ENCODE data around the gene GNL2.
A peak's percentile ranks its signal among the peaks of the same experiment; 100 is the strongest.
"Not testable (repeated sequence)": the region's sequence is repeated elsewhere in the genome, so short reads cannot be mapped to it uniquely, and the experiment has no call there.

The GNL2 gene

DNA sequence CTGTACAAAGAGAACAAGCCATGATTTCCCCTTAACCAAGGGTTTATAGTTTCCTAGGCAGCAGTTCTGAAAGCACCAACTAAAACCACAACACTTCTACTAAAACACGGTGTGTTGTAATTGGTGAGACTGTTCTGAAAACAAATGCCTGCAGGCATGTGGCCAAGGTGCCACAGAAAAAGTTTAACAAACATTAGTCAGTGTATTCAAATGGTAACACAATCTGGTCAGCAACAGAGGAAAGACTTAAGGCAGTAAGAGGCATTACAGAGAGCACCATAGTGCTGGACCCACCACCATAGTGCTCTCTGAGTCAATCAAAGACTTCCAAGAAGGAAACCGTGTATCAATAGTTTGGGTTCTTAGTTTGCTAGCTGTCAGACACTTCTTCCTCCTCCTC lies 58.4 kb downstream of the GNL2 start:
- Histone ChIP-seq H3K4me1 (ENCODE audit: control insufficient read depth, insufficient read depth, low read length, unreplicated experiment) (peaks cover 40% of the 10 kb centered on the region), H3K79me2 (ENCODE audit: control insufficient read depth, insufficient read depth, low read length, unreplicated experiment) (peaks cover 2% of the 10 kb centered on the region), H3K27ac (ENCODE audit: low read depth, low read length) (peak overlapping the region; percentile 75)

DNA sequence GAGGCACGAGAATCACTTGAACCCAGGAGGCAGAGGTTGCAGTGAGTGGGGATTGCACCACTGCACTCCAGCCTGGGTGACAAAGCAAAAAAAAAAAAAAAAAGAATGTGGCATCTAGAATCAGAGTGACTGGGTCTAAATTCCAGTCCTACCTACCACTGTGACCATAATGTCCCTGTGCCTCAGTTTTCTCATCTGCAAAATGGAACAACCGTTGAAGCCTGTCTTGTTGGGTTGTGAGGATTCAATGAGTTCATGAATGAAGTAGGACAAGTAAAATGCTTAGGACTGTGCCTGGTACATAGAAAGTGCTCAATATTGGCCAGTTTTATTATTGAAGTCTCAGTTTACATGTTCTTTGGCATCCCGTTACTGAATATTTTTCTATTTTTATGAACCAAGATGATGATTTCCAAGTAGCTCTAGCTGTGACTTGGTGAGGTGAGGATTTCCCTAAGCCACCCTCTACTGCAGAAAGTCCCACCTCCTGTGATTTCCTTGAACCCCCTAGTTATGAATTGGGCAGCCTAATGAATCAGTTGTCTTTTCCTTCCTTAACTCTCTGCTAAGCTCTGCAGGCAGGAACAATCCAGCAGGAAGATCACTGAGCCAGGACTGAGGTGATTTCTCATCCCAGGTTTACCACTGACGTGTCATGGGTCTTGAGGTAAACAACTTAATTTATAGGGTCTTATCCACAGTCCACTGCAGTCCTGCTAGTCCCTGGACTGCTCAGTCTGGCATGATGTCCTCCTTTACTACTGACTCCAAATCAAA lies 62.2 kb downstream of the GNL2 start:
- H3K27ac ChIP-seq (ENCODE audit: low read depth, low read length), result peak overlapping the region; percentile 85
- no peak overlapping the region for H2AFZ ChIP-seq (ENCODE audit: low read length, unreplicated experiment)
- H3K4me1 ChIP-seq (ENCODE audit: control insufficient read depth, insufficient read depth, low read length, unreplicated experiment), result peaks cover 40% of the 10 kb centered on the region
- no peaks in the 10 kb centered on the region for H3K27me3 ChIP-seq (ENCODE audit: insufficient read depth, low read length)
- peak overlapping the region; percentile 14; the same call in 1 of the 2 replicates for H3K4me3 ChIP-seq (ENCODE audit: low read depth, low read length)
- H3K79me2 ChIP-seq (ENCODE audit: control insufficient read depth, insufficient read depth, low read length, unreplicated experiment), result peaks cover 2% of the 10 kb centered on the region
- peaks cover 13% of the 10 kb centered on the region; the same call in 1 of the 2 replicates for H3K36me3 ChIP-seq (ENCODE audit: insufficient read depth, low read length)

More for the DNA sequence above, 58.4 kb downstream of the GNL2 start:
- Histone ChIP-seq H3K36me3 (ENCODE audit: insufficient read depth, low read length) (peaks cover 13% of the 10 kb centered on the region; the same call in 1 of the 2 replicates), H3K27me3 (ENCODE audit: insufficient read depth, low read length) (no peaks in the 10 kb centered on the region), H2AFZ (ENCODE audit: low read length, unreplicated experiment) (no peak overlapping the region), H3K4me3 (ENCODE audit: low read depth, low read length) (no peak overlapping the region)

DNA sequence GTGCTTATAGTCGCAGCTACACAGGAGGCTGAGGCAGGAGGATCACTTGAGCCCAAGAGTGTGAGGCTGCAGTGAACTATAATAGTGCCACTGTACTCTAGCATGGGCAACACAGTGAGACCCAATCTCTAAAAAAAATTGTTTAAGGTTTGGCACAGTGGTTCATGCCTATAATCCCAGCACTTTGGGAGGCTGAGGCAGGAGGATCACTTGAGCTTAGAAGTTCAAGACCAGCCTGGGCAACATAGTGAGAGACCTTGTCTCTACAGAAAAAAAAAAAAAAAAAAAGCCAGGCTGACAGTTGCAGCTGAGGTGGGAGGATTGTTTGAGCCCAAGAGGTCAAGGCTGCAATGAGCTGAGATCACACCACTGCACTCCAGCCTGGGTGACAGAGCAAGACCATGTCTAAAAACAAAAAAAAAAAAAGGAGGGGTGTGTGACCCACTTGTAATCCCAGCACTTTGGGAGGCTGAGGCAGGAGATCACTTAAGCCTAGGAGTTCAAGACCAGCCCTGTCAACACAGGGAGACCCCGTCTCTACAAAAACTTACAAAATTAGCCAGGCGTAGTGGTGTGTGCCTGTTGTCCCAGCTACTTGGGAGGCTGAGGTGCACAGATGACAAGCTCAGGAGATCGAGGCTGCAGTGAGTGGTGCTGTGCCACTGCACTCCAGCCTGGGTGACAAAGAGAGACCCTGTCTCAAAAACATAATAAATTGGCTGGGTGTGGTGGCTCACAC lies 63.1 kb downstream of the GNL2 start:
- not testable (repeated sequence) for H3K4me3 ChIP-seq (ENCODE audit: low read depth, low read length); H2AFZ ChIP-seq (ENCODE audit: low read length, unreplicated experiment); H3K27me3 ChIP-seq (ENCODE audit: insufficient read depth, low read length); H3K27ac ChIP-seq (ENCODE audit: low read depth, low read length); H3K79me2 ChIP-seq (ENCODE audit: control insufficient read depth, insufficient read depth, low read length, unreplicated experiment); H3K36me3 ChIP-seq (ENCODE audit: insufficient read depth, low read length)
- H3K4me1 ChIP-seq (ENCODE audit: control insufficient read depth, insufficient read depth, low read length, unreplicated experiment), result peaks cover 35% of the 10 kb centered on the region

DNA sequence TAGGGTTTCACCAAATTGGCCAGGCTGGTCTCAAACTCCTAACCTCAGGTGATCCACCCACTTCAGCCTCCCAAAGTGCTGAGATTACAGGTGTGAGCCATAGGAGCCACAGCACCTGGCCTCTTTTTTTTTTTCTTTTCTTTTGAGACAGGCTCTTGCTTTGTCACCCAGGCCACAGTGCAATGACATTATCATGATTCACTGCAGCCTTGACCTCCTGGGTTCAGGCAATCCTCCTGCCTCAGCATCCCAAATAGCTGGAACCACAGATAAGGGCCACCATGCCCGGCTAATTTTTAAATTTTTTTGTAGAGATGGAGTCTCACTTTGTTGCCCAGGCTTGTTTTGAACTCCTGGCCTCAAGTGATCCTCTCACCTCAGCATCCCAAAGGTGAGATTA lies 65.8 kb downstream of the GNL2 start:
- peaks cover 13% of the 10 kb centered on the region for H3K4me1 ChIP-seq (ENCODE audit: control insufficient read depth, insufficient read depth, low read length, unreplicated experiment)
- H3K27ac ChIP-seq (ENCODE audit: low read depth, low read length); H3K4me3 ChIP-seq (ENCODE audit: low read depth, low read length); H3K27me3 ChIP-seq (ENCODE audit: insufficient read depth, low read length); H2AFZ ChIP-seq (ENCODE audit: low read length, unreplicated experiment); H3K79me2 ChIP-seq (ENCODE audit: control insufficient read depth, insufficient read depth, low read length, unreplicated experiment); H3K36me3 ChIP-seq (ENCODE audit: insufficient read depth, low read length): not testable (repeated sequence)

GRCh38 chr1:37519613-37520012 lies 76.1 kb downstream of the GNL2 start:
- Histone ChIP-seq H3K79me2 (ENCODE audit: control insufficient read depth, insufficient read depth, low read length, unreplicated experiment) (no peaks in the 10 kb centered on the region), H3K27me3 (ENCODE audit: insufficient read depth, low read length) (no peaks in the 10 kb centered on the region), H3K36me3 (ENCODE audit: insufficient read depth, low read length) (no peaks in the 10 kb centered on the region), H2AFZ (ENCODE audit: low read length, unreplicated experiment) (no peak overlapping the region), H3K4me1 (ENCODE audit: control insufficient read depth, insufficient read depth, low read length, unreplicated experiment) (peaks cover 5% of the 10 kb centered on the region), H3K4me3 (ENCODE audit: low read depth, low read length) (no peak overlapping the region), H3K27ac (ENCODE audit: low read depth, low read length) (no peak overlapping the region)

DNA sequence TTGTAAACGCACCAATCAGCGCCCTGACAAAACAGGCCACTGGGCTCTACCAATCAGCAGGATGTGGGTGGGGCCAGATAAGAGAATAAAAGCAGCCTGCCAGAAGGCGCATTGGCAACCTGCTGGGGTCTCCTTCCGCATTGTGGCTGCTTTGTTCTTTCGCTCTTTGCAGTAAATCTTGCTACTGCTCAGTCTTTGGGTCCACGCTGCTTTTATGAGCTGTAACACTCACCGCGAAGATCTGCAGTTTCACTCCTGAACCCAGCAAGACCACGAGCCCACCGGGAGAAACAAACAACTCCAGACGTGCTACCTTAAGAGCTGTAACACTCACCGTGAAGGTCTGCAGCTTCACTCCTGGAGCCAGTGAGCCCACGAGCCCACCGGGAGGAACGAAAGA lies 76.8 kb downstream of the GNL2 start:
- not testable (repeated sequence) for H3K27ac ChIP-seq (ENCODE audit: low read depth, low read length); H3K79me2 ChIP-seq (ENCODE audit: control insufficient read depth, insufficient read depth, low read length, unreplicated experiment); H3K27me3 ChIP-seq (ENCODE audit: insufficient read depth, low read length); H2AFZ ChIP-seq (ENCODE audit: low read length, unreplicated experiment); H3K36me3 ChIP-seq (ENCODE audit: insufficient read depth, low read length); H3K4me1 ChIP-seq (ENCODE audit: control insufficient read depth, insufficient read depth, low read length, unreplicated experiment); H3K4me3 ChIP-seq (ENCODE audit: low read depth, low read length)

- H3K4me3 ChIP-seq (ENCODE audit: low read depth, low read length); H3K27ac ChIP-seq (ENCODE audit: low read depth, low read length); H3K27me3 ChIP-seq (ENCODE audit: insufficient read depth, low read length): not testable (repeated sequence)
Measured at GRCh38 chr1:37518241-37518640, 77.5 kb downstream of the GNL2 start.

GRCh38 chr1:37517569-37517968 lies 78.2 kb downstream of the GNL2 start:
- no peaks in the 10 kb centered on the region for H3K36me3 ChIP-seq (ENCODE audit: insufficient read depth, low read length)
- no peaks in the 10 kb centered on the region for H3K27me3 ChIP-seq (ENCODE audit: insufficient read depth, low read length)
- H2AFZ ChIP-seq (ENCODE audit: low read length, unreplicated experiment), result no peak overlapping the region
- H3K79me2 ChIP-seq (ENCODE audit: control insufficient read depth, insufficient read depth, low read length, unreplicated experiment), result peaks cover 20% of the 10 kb centered on the region
- no peak overlapping the region for H3K27ac ChIP-seq (ENCODE audit: low read depth, low read length)
- no peak overlapping the region for H3K4me3 ChIP-seq (ENCODE audit: low read depth, low read length)
- peaks cover 12% of the 10 kb centered on the region for H3K4me1 ChIP-seq (ENCODE audit: control insufficient read depth, insufficient read depth, low read length, unreplicated experiment)

More at GRCh38 chr1:37518241-37518640, 77.5 kb downstream of the GNL2 start:
- H3K4me1 ChIP-seq (ENCODE audit: control insufficient read depth, insufficient read depth, low read length, unreplicated experiment); H2AFZ ChIP-seq (ENCODE audit: low read length, unreplicated experiment); H3K36me3 ChIP-seq (ENCODE audit: insufficient read depth, low read length): not testable (repeated sequence)
- peaks cover 13% of the 10 kb centered on the region for H3K79me2 ChIP-seq (ENCODE audit: control insufficient read depth, insufficient read depth, low read length, unreplicated experiment)
